GM21717 (cell line): Measurements from ENCODE around the gene DNAJB9.
"Not testable (repeated sequence)": the region's sequence is repeated elsewhere in the genome, so short reads cannot be mapped to it uniquely, and the experiment has no call there.

Source experiments
- ATAC-seq: cut with Tn5 transposase; IDR thresholded peaks from one replicate; pipeline ENCODE4 v1.9.1; 2021; ENCODE audit warnings: mild to moderate bottlenecking, moderate library complexity; ENCODE audit not compliant: unreplicated experiment

Gene DNAJB9

GRCh38 chr7:108569381-108570145, at the start of gene DNAJB9, which contains the start of gene THAP5:
DNAJB9 (plus strand) TSS chr7:108569874; CDS start chr7:108571727, 1,853 bp downstream.
THAP5 (minus strand) TSS chr7:108569706; CDS start chr7:108569569, 137 bp downstream.
- ATAC-seq: peak; percentile 96

- ATAC-seq: no peak
Observed at GRCh38 chr7:108522780-108523179, 46.9 kb upstream of the DNAJB9 start.

DNA sequence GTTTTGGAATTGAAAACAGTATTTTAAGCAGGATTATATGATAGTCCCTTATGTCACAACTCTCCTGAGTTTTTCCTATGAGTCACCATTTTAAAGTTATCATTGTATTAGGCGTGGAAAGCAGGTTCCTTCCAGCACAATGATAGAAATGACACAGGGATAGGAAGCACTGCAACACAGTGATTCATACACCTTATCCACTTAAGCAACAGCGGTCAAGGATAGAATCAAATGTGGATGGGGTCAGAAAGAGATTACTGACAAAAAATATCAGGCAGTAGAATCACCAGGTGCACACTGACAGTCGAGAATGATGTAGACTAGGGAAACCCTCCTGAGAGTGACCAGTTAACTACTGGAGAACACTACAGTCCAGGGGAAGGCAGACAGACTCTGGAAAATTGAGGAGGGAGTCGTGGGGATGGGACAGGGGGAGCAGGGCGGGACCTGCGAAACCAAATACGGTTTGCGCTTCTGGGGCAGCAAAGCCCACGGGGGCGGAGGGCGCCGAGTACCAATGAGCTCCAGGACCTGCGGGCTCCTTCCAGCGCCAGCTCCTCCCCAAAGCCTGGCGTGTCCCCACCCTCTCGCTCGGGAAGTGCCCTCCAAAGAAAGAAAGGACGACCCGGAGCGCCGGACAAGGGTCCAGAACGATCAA, 44.2 kb upstream of the DNAJB9 start:
- ATAC-seq: peak; percentile 56

DNA sequence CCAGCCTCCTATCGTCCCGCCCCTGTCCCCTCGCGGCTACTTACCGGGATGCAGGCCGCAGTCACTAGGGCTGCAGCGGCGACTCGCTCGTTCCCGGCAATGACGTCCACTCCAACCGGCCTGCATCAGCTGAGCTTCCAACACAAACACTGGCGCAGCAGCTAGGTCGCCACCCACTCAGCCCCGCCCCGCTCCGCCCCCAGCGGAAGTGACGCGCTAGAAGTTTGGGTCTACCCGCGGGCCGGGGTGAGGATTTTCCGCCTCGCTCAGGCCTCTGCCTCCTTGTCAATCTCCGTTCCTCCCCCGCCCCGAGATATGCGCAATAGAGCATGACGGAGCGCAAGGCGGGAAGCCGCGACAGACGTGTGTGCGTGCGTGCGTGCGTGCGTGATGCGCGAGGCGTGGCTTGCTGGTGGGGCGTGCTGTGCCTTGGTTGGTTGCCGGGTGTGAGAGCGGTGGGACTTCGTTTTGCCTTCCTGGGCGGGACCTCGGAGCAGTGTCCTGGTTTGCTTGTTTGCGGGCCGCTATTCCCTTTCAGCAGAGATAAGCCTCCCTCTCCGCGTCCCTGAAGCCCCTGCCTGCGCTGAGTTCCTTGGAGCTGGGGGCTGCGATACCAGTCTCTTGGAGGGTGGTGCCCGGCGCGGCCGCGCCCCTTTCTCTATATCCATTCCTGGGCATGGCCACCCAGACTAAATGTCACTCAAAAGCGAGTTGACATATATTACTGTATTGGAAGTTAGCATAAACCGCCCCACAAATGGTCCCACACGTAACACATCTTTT, 43.5 kb upstream of the DNAJB9 start, which contains the start of gene PNPLA8:
Gene PNPLA8, minus strand, starts transcription at position 151 of the 783 bp plus-strand sequence. CDS start 10,644 bp downstream, outside the sequence.
- peak; percentile 95 for ATAC-seq

DNA sequence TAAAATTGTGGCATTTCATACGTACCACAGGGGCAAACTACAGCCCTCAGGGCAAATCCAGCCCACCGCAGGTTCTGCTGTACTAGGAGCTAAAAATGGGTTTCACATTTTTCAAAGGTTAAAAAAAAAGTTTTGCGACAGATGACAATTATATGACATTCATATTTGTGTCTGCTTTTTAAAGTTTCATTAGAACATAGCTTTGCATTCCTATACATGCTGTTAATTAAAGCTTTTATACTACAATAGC, 43.0 kb upstream of the DNAJB9 start:
- no peak for ATAC-seq

DNA sequence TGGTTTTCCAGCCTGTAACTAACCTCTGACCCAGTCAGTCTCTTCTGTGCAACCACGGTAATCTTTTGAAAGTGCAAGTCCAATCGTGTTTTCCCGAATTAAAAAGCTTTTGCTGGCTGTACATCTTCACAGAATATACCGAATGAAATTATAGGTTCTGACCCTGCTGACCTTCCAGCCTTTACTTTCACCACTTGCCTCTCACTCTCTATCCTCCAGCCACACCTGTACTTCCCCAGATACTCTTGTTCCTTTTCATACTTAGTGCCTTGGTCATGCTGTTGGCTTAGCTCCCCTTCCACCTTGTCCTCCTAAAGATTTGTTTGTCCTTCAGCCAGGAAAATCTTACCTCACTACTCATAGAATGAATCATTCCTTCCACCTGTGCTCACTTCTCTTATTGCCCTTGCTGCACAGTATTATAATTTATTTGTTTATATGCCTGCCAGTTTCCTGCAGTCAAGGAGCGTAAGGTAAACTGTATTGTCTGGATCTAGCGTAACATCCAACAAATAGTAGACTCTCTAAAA, 41.4 kb upstream of the DNAJB9 start:
- ATAC-seq: no peak

DNA sequence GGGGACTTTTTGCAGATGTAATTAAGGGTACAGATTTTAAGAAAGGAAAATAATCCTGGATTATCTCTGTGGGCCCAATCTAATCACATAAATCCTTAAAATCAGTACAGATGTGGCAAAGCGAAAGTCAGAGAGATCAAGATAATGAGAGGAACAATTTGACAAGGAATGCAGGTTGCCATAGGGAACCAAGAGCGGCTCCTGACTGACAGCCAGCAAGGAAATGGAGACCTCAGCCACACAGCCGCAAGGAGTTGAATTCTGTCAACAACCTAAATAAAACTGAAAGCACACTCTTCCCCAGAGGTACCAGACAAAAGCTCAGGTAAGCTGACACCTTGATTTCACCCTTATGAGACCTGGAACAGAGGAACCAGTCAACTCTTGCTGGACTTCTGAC, 40.3 kb upstream of the DNAJB9 start:
- ATAC-seq: no peak

DNA sequence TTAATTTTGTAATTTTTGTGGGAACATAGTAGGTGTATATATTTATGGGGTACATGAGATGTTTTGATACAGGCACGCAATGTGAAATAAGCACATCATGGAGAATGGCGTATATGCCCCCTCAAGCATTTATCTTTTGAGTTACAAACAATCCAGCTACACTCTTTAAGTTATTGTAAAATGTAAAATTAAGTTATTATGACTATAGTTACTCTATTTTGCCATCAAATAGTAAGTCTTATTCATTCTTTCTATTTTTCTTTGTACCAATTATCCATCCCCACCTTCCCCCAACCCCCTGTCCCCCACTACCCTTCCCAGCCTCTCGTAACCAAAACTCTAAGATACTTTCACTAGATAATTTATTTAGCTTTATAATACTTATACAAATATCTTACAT, 36.0 kb upstream of the DNAJB9 start:
- ATAC-seq: no peak

DNA sequence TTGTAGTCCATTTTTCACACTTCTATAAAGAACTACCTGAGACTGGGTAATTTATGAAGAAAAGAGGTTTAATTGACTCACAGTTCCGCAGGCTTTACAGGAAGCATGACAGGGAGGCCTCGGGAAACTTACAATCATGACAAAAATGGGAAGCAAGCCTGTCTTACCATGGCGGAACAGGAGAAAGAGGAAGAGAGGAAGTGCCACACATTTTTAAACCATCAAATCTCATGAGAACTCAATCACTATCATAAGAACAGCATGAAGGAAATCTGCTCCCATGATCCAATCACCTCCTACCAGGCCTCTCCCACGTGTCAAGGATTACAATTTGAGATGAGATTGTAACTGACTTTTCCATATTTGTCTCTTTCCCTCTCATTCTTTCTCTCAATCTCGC, 34.4 kb upstream of the DNAJB9 start:
- ATAC-seq: no peak

DNA sequence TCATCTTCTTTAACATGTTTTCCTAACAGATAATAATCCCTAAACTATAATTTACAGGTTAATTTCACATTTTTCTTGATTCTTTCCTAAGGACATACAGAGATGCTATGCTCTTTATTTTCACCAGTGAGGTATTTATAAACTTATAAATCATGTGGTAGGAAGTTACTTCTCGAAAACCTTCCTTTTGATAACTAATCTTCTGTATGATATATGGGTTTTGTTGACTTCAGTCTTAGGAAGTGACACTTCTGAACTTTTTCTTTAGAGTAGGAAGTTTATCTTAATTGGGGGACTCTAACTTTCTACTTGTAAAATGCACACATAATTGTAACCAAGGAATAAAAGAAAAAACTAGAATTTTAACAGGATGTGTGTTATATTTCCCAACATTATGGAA, 33.9 kb upstream of the DNAJB9 start:
- no peak for ATAC-seq

DNA sequence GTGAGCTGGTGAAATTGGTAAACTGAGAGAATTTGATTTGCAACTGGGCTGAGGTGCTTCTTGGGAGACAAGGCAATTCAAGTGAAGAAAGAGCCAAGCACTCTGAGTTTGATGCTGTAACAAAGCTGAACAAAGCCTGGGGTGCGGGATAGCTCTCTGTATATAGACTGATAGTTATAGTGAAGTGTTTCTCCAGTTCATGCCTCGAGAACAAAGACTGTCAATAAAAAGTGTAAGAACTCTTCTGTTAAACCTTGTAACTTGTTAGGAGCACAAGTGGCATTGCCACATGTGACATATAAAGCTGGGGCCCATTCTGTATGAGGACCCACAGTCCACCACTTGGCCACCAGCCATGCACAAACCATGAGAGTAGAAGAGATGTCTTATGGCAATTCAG, 32.4 kb upstream of the DNAJB9 start:
- no peak for ATAC-seq

DNA sequence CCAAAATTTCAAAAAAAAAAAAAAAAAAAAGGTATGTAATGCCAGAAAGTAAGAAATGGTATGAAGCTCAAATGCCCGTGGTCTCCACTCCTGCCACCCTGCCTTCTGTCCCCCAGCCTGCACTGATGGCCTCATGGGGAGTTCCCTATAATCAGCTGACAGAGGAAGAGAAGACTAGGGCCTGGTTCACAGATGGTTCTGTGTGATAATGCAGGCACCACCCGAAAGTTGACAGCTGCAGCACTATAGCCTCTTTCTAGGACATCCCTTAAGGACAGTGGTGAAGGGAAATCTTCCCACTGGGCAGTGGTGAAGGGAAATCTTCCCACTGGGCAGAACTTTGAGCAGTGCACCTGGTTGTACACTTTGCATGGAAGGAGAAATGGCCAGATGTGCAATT, 31.4 kb upstream of the DNAJB9 start:
- ATAC-seq: not testable (repeated sequence)

GRCh38 chr7:108538685-108539084, 31.0 kb upstream of the DNAJB9 start:
- not testable (repeated sequence) for ATAC-seq

GRCh38 chr7:108541478-108541877, 28.2 kb upstream of the DNAJB9 start:
- no peak for ATAC-seq

DNA sequence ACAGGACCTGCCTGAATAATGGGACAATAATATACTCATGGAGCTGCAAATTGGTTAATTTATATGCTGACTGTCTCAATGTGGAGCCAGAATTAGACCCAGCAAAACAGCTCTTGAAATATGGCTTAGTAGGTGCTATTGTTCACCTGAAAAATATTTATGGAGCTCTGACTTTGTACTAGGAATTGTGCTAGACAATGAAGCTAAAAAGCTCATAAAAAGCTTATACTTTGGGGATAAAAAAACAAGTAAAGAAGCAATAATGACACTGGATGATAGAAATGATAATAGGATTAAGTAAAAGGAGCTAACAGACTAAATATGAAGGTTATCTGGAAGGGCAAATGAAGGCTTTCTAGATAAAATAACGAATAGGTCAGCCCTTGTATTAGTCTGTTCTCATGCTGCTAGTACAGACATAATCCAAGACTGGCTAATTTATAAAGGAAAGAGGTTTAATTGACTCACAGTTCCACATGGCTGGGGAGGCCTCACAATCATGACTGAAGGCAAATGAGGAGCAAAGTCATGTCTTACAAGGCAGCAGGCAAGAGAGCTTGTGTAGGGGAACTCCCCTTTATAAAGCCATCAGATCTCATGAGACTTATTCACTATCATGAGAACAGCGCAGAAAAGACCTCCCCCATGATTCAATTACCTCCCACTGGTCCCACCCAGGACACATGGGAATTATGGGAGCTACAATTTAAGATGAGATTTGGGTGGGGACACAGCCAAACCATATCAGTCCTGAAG, 21.4 kb upstream of the DNAJB9 start:
- not testable (repeated sequence) for ATAC-seq

DNA sequence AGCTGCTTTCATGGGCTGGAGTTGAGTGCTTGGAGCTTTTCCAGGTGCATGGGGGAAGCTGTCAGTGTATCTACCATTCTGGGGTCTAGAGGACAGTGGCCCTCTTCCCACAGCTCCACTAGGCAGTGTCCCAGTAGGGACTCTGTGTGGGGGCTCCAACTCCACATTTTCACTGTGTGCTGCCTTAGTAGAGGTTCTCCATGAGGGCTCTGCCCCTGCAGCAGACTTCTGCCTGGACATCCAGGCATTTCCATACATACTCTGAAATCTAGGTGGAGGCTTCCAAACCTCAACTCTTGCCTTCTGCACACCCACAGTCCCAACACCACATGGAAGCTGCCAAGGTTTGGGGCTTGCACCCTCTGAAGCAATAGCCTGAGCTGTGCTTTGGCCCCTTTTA, 13.0 kb upstream of the DNAJB9 start:
- ATAC-seq: not testable (repeated sequence)

DNA sequence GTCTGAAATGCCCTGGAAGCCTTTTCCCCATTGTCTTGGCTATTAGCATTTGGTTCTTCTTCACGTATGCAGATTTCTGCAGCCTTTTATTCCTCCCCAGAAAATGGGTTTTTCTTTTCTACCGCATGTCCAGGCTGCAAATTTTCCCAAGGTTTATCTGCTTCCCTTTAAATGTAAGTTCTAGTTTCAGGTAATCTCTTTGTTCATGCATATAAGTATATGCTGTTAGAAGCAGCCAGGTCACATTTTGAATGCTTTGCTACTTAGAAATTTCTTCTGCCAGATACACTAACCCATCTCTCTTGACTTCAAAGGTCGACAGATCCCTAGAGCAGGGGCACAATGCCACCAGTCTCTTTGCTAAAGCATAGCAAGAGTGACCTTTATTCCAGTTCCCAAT, 12.5 kb upstream of the DNAJB9 start:
- no peak for ATAC-seq

DNA sequence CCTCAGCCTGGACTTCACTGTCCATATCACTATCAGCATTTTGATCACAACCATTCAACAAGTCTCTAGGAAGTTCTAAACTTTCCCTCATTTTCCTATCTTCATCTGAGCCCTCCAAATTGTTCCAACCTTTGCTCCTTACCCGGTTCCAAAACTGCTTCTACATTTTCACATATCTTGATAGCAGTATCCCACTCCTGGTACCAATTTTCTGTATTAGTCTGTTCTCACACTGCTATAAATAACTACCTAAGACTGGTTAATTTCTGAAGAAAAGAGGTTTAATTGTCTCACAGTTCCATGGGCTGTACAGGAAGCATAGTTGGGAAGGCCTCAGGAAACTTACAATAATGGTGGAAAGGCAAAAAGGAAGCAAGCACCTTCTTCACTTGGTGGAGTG, 12.1 kb upstream of the DNAJB9 start:
- ATAC-seq: no peak

GRCh38 chr7:108559253-108559652, 10.4 kb upstream of the DNAJB9 start:
- ATAC-seq: no peak

DNA sequence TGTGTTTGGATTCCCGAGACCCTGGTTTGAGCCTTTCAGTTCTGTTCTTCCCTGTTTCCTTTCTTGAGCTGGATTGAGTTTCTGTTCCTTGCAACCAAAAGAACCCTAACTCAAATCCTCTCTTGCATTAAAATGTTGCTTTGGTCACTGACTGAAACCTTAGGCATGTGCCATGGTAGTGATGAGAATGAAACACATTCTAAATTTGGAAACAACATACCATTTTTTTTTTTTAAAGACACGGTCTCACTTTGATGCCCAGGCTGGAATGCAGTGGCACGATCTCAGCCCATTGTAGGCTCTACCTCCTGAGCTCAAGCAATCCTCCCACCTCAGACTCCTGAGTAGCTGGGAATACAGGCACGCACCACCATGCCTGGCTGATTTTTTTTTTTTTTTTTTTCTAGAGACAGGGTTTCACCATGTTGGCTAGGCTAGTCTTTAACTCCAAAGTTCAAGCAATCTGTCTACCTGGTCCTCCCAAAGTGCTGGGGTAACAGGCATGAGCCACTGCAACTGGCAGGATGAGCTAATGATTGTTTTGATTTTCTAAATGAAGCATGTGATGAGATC, 8.5 kb upstream of the DNAJB9 start:
- ATAC-seq: no peak
